GM12865 (cell line): ENCODE measurements around the gene CHD6.

ENCODE experiments used
- DNase-seq: peaks from one replicate; pipeline ENCODE4 v3.0.0; 2010; ENCODE audit warnings: low read depth
- H3K4me3 ChIP-seq: 2 replicates; pipeline ENCODE4 v1.5.1; 2011; ENCODE audit warnings: mild to moderate bottlenecking, low read depth, low read length, control low read depth
- CTCF ChIP-seq: IDR thresholded peaks from 2 replicates; pipeline ENCODE4 v1.5.1; 2011; ENCODE audit warnings: low read length, control low read depth, low read depth, inconsistent platforms; ENCODE audit not compliant: insufficient read depth; ENCODE audit errors: missing control alignments

CHD6 gene

GRCh38 chr20:41425180-41425884 lies 192.8 kb downstream of the CHD6 start:
- no peak for TF ChIP-seq CTCF
- no peak for DNase-seq
- no peak overlapping the region for H3K4me3 ChIP-seq

GRCh38 chr20:41424546-41424945 lies 193.6 kb downstream of the CHD6 start:
- no peak for DNase-seq
- no peak overlapping the region for H3K4me3 ChIP-seq
- TF ChIP-seq CTCF, result no peak

GRCh38 chr20:41424011-41424410 lies 194.2 kb downstream of the CHD6 start:
- no peak for DNase-seq
- no peak overlapping the region for H3K4me3 ChIP-seq
- no peak for TF ChIP-seq CTCF

- no peak for TF ChIP-seq CTCF
- no peak overlapping the region for H3K4me3 ChIP-seq
- no peak for DNase-seq
Observed at GRCh38 chr20:41422953-41423352, 195.2 kb downstream of the CHD6 start.

- TF ChIP-seq CTCF, result no peak
- no peak for DNase-seq
- no peak overlapping the region for H3K4me3 ChIP-seq
Observed at GRCh38 chr20:41418739-41419293, 199.4 kb downstream of the CHD6 start.

- no peak overlapping the region for H3K4me3 ChIP-seq
- TF ChIP-seq CTCF, result no peak
- DNase-seq, result no peak
Observed at GRCh38 chr20:41418031-41418430, 200.1 kb downstream of the CHD6 start.

GRCh38 chr20:41415191-41415590 lies 203.0 kb downstream of the CHD6 start:
- no peak overlapping the region for H3K4me3 ChIP-seq
- no peak for DNase-seq
- TF ChIP-seq CTCF, result no peak
